HG02840 (cell line): ENCODE data around the gene TTLL11.
"Not testable (repeated sequence)": the region's sequence is repeated elsewhere in the genome, so short reads cannot be mapped to it uniquely, and the experiment has no call there.

Experiments used
- ATAC-seq: cut with Tn5 transposase; IDR thresholded peaks from one replicate; pipeline ENCODE4 v1.9.1; 2021; ENCODE audit warnings: mild to moderate bottlenecking, moderate library complexity, moderate number of reproducible peaks; ENCODE audit not compliant: unreplicated experiment, low FRiP score

Gene TTLL11

DNA sequence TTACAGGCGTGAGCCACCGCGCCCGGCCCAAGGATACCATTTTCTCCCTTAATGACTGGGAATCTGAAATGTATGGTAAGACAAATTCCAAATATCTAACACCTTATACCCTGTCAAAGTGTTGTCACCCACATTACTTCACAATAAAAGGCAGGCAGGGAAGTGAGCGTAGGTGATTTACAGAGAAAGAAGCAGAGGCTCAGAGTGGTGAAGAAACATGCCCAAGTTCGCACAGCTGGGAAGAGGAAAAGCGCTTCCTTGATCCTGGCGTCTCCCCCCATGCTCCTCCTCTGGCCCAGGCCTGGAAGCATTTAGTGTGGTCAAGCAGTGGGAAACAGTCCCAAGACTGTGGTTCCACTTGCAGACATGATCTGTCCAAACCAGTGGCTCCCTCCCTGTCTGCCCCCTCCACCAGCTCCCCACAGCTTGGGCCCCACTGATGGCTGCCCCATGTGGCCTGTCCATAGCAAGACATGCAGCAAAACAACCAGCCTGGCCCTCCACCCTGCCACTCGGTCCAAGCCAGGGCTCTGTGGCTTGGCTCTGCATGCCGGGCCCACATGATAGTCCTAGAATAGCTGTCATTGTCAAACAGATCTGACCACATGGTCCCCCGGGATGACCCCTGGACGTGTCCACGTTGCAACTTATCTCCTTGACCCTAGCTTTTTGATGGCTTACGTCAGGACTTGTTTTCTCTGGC is 107.2 kb downstream of the TTLL11 start:
- no peak for ATAC-seq

DNA sequence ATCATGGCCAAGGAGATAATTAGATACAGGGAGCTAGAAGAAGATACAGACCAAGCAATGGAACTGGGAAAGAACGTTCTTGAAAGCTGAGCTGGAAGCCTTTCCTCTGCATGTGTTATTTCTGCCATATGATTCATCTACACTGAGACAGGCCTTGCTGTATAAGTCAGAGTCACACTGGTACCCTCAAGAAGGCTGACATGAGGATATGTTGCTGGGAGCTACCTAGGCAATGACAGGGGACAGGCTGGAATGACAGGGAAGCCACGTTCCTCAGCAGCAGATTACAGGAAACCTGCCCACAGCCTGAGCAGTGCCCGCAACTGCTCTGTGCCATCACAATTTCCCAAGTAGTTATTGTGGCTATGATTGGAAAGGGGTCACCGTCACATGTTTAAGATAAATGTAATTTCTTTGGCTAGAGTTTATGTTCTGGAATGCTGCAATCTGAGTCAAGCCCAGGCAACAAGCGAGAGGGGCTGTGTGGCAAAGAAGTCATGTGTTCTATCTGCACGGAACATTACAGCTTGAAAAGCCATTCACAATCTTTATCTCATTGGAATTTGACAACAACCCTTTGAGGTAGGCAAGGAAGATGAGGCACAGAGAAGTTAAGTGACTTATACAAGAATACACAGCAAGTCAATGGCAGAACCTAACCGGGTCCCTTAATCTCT is 108.2 kb downstream of the TTLL11 start:
- no peak for ATAC-seq

DNA sequence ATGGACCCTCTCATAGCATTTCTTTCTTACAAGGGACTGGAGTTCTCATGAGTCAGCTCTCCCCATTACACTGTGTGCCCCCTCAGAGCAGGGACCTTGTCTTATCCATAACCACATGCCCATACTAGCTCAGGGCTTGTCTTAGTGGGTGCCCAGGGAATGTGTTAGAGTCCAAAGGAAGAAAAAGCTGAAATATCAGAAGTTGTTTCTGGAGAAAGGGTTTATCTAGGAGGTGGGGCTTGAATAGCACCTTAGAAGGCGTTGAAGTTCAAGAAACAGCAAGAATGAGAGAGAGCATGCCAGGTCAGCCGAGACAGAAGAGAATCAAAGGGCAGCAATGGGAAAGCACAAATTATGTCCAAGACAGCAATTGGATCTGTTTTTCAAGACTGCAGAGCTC is 109.4 kb downstream of the TTLL11 start:
- no peak for ATAC-seq

DNA sequence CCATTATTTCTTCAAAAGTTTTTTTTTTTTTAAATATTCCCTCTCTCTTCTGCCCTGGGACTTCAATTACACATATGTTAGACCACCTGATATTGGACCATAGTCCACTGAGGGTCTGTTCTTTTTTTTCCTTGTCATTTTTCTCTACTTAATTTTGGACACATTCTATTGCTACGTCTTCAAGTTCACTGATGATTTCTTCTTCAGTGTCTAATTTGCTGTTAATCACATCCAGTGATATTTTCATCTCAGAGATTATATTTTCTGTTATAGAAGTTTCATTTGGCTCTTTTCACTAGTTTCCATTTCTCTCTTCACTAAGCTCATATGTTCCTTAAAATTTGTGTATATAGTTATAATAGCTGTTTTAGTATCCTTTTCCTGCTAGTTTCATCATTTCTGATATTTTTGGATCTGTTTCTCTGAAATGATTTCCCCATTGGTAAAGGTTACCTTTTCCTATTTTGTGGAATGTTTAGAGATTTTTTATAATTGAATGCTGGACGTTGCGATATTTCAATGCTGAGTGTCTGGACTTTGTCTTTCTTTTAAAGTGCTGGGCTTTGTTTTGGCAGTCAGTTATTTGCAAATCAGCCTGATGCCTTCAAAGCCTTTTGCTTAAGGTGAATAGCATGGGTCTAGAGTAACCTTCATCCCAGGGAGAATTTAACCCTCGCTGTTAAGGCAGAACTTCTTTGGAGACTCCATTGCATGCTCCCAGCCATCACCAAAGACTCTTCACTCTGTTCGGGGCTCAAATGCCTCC is 111.8 kb downstream of the TTLL11 start:
- no peak for ATAC-seq

DNA sequence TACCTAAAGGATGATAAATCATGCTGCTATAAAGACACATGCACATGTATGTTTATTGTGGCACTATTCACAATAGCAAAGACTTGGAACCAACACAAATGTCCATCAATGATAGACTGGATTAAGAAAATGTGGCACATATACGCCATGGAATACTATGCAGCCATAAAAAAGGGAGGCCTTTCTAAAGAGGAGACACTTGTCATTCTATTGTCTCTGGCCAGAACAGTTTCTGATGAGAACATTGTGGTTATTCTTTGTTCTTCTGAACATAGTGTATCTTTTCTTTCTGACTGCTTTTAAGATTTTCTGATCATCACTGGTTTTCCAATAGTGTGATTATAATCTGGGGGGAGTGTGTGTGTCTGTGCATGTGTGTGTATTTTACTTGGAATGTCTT is 112.4 kb downstream of the TTLL11 start:
- ATAC-seq: not testable (repeated sequence)

DNA sequence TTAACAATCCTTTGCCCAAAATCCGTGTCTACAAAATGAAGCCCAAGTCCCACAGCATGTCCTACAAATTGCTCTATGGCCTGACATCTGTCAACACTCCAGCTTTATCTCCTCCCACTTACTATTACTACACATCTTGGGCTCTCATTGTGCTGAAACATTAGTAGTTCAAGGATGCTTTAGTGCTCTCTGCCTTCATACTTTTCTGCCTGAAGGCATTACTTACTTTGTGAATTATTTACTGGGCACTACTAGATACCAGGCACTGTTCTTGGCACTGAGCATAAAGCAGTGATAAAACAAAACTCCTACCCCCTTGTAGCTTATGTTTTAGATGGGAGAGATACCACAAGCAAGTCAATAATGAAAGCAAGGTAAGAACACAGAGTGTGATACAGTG is 113.4 kb downstream of the TTLL11 start:
- ATAC-seq: no peak

DNA sequence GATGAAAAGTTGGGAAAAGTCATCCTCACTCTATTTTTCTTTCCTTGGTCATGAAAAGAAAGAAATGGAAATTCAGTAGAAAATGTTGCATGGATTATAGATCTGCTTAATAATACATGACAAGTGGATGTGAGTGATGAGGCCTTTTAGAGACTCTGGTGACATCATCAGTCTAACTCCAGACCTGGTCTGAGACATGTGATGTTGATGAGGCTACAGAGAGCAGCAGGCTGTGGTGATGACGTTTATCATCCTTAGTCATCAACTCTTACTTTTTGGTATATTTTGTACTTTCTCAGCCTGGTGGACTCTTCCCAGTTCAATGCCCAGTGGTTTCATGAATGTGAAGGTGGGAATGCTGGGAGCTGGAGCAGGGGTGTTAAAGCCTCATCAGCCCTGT is 116.4 kb downstream of the TTLL11 start:
- no peak for ATAC-seq

DNA sequence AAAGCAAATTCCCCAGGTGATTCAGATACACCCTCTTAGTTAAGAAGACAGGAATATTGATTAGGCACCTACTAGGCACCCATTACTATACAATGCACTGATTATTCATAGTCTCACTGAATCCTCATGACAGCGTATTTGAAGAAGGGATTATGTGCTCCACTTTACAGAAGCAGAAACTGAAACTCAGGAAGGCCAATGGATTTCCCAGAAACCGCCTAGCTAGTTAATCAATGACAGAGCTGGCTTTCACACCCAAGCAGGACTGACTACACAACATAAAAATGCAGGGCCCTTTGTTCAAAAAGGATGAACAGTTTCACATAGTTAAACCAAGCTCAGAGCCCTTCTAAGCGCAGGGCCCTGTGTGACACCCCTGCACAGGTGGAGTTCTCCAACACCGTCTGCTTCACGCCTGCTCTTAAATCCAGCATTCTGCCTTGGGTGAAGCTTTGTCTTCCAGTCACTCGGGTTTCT is 117.3 kb downstream of the TTLL11 start:
- no peak for ATAC-seq

DNA sequence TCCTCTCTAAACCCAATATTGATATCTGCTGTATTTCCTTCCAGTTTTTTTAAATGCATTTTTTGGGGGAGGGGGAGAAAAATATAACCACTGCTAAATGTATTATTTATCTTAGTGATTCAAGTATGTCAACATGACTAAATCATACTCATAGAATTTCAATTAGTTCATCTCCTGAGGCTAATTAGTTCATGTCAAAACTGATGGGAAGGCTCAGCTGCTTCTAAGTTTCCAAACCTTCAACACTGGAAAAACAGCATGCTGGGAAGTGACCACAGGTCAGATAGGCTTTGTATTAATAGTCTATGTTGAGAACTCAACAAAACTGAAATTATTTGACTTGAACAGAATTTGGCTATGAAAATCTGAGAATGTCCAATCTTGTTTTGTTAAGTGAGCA is 118.7 kb downstream of the TTLL11 start:
- no peak for ATAC-seq

DNA sequence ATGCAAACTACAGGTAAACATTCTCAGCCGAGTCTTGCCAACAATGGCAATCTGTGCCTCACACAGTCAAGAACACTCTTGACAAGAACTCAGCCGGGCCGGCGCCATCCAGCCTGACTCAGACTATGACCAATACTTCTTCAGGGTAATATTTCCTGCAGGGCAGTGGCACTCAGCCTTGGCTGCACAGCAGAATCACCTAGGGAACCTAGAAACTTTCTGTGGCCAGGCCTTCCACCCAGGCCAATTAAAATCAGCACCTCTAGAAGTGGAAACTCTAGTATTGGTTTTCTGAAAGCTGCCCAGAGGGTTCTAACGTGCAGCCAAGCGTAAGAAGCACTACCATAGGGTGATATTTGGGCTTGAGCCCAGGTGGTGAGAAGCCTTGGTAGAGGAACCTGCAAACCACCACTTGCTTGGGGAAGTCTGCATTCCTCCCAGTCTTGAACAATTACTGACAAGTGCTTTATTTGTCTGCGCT is 120.6 kb downstream of the TTLL11 start:
- no peak for ATAC-seq

DNA sequence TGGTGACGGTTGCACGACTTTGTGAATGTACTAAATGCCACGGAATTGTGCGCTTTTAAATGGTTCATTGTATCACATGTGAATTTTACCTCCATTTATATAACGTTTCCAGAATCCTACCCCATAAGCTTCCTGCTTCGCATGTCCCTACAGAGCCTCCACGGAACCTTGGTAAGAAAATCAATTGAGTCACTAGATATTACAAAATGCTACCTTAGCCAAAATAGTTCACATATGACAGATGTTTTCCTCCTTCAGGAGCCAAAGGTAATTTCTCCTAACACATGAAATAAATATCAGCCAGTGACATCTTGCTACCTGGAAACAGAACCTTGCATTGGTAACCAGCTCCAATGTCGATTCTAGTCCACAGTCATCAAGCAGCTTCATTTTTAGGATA is 125.1 kb downstream of the TTLL11 start:
- ATAC-seq: no peak

DNA sequence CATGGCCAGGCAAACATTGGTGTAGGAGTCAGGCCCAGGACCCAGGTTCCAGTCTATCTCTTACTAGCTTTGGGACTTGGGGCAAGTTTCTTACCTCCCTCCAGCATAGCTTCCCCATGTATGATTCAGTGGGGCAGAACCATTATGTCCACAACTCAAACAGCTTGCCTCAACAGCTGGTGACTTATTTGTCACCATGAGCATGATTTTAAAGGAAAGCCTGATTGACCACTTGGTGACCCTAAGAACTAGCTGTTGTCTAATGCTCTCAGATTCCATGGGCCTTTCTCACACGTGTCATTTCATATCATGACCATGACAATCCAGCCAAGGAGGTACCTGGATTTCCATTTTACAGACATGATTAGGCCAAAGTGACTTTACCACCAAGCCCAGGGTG is 126.4 kb downstream of the TTLL11 start:
- ATAC-seq: no peak

DNA sequence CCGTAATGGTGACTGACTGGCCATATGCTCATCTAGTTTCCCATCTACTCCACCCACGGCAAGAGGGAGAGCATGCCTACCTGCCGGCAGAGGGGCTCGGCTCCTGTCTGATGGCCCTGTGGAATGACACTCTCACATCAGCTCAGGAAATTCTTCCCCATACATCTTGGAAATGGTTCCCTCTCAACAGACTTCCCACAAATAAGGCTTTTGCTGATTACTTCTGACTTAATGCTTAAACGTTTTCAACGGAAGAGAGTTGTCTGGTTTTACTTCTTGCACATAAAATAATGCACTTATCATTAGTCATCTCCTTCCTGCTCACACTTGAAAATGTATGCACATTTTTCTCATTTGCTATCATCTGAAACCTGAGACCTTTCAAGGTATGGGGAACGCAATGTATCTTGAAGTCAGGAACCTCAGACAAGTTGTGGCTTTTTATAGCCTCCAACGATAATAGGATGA is 129.5 kb downstream of the TTLL11 start:
- ATAC-seq: no peak

DNA sequence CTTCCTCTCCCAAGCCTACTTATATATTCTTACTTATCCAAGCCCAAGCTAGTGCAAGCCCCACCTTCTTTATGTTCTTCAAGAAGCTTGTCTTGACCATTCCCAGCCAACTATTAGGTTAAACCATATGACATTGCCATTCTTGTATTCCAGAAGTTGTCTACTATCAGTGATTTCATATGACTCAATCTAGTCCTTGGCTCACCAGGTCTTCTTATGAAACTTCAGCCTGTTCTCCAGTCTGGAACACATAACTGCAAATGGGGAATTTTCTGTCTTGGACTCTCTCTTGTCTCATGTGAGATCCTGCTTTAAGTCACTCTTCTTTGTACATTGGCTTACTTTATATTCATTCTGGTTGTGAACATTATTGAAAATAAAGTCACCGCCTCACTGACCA is 130.7 kb downstream of the TTLL11 start:
- no peak for ATAC-seq

DNA sequence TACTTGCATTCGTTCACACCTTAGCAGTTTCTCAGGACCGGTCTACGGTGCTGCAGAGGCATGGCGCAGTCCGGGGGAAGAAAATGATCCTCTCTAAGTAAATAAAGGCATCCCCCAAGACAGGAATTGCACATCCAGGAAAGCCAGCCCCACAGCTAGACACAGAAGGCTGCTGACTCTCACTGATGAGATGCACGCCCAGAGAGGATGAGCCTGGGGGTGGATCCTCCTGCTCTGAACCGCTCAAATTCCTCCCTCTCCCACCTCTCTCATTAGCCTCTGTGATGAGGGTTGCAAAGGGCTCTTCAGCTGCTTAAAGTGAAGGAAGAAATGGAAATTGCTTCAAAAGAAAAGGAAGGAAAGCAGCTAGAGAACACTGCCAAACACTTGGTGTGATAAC is 132.4 kb downstream of the TTLL11 start:
- ATAC-seq: no peak

DNA sequence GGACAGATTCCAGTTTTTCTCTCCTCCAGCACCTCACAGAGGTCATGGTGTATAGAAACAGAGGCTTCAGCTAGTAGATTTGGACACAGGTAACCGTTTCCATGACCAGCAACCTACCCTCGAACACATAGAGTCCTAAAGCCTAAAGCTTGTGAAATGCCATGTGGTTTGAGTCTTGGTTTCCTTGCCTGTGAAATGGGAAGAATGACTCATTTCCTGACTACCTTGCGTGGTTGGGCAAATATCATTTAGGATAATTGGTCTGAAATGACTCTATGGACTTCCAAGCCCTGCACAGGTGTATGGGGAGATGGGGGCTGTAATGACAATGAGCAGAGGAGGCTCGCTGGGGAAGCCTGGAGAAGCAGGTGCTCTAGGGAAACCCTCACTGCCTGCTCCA is 134.6 kb downstream of the TTLL11 start:
- ATAC-seq: no peak

DNA sequence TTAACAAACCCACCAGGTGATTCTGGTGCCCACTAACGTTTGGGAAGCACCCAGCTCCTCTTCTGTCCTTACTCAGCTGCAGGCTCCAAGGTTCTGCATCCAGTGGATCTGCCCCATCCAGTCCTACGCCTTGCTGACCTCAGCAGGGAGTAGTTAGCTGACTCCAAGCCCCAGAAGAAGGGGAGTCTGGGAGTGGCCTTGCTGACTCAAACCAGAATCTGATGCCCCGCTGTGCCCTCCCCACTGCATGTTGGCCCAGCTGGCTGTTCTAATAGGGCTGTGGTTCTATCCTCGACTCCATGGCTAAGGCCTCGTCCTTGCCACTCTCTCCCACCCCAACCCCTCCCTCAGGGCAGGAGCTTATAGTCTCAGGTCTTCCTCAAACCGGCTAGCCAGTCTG is 136.3 kb downstream of the TTLL11 start:
- no peak for ATAC-seq

DNA sequence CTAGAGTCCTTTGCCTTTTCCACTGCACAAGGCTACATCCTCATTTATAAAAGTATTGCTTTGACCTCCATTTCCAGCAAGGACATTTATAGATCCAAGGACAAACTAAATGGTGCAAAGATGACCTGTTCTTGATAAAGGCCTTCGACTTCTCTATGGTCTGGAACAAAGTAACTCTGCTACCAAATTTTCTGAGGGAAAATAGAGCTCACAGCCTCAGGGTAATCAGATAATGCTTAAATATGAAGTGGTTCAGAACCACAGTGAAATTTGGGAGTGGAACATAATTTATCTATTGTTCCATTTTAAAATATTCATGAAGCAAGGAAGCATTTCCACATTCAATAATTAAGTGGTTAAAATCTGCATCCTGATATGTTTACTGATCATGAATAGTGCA is 137.5 kb downstream of the TTLL11 start:
- no peak for ATAC-seq

DNA sequence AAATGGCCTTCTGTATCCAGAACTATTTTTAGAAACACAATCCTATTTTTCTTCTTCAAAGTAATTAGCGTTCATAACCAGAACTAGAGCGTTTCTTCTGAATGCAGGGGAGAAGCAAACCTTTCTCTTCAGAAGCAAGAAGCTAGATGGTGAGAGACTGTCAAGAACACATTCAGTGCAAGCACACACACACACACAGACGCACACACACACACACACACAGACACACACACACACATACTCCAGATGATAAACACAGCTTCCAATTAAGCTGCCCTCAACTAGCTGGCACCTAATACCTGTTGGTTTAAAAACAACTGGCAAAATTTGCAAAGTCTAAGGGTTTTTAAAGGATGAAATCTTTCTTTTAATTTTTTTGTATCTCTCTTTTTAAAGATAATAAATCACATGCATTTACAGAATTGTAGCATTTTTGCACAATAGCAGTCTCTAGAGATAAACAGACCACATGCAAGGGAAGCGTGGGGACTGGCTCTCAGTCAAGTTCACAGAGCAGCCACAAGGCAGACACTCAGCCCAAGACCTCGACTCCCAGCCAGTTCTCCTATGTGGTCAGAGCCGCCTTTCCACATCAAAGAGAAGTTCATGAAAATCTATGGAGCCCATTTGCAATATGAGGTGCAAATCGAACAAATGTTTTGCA is 138.5 kb downstream of the TTLL11 start:
- no peak for ATAC-seq

DNA sequence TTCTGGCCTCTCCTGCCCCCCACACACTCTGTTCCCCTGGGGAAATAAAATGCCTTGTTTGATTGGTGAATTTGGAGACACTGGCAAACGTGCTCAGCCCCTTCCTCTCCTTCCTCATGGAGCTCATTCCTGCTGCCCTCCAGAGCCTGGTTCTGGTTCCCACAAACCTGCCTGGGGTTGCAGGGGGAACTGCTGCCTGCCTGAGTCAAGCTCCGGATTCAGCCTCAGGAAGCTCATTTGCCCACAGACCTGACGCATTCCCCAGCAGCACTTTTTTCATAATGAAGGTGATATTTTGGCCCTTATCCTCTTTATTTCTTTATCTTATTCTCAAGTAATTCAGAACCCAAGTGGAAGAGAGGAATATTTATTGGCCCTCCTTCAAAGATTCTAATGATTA is 140.5 kb downstream of the TTLL11 start:
- no peak for ATAC-seq

DNA sequence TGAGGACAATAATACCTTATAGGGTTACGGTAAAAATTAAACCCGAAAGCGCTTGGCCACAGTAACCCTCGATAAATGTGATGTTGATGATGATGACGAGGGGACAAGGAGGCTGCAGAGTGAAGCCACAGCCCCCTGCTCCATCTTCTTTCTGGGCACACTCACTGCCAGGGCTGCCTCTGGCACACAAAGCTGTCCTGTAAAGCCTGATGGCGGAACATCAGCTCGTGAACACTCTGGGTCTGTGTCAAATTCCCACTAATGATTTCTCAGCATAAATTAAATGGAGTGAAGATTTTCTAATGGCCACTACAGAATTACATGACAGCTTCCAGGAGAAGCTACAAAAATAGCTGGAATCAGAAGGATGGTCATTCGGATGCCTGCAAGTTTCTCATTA is 142.2 kb downstream of the TTLL11 start:
- no peak for ATAC-seq
